ENCODE results near the gene STT3A.
"Not testable (repeated sequence)": the region's sequence is repeated elsewhere in the genome, so short reads cannot be mapped to it uniquely, and the experiment has no call there.

STT3A gene

DNA sequence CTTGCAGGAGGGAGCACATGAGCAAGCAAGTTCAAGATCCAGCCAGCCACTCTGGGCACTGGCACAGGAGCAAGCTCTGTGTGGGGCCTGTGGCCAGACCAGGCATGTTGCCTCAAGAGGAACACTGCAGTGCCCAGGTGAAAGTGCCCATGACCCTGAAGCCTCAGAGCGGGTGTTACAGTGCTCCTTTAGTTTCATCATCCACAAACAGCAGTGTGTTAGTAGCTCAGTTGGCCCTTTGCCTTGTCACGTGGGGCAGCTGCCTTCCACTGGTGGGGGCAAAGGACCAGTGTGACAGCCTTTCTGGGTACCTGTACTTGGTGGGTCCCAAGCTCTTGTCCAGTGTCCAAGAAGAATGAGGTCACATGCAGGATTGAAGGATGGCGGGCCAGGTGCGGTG lies 26.4 kb upstream of the STT3A start:
- Histone ChIP-seq H3K4me3 (no peak overlapping the region), H3K9ac (no peak overlapping the region), H4K20me1 (peaks cover 12% of the 10 kb centered on the region; the same call in 1 of the 2 replicates), H3K36me3 (no peaks in the 10 kb centered on the region), H3K9me3 (peaks cover 11% of the 10 kb centered on the region), H3K4me1 (peaks cover 14% of the 10 kb centered on the region), H3K27me3 (no peaks in the 10 kb centered on the region), H3K4me2 (no peak overlapping the region), H3K27ac (no peak overlapping the region)
- TF ChIP-seq Cebpa-rat (IDR thresholded peaks at IDR 0.05) = no peak

- H3K4me3 ChIP-seq = peak within 1 kb of the TSS; percentile 90
- peak within 1 kb of the TSS; percentile 96 for H3K9ac ChIP-seq
- peaks cover 23% of the 10 kb centered on the region for H3K36me3 ChIP-seq
- H4K20me1 ChIP-seq = peaks cover 12% of the 10 kb centered on the region; the same call in 1 of the 2 replicates
- H3K4me1 ChIP-seq = peaks cover 14% of the 10 kb centered on the region
- H3K27ac ChIP-seq = peak within 1 kb of the TSS; percentile 96
- H3K27me3 ChIP-seq = no peaks in the 10 kb centered on the region
- H3K4me2 ChIP-seq = peak within 1 kb of the TSS; percentile 89
- H3K9me3 ChIP-seq = peaks cover 11% of the 10 kb centered on the region
- TF ChIP-seq Cebpa-rat (IDR thresholded peaks at IDR 0.05) = no peak
These were observed 23.4 kb upstream of the STT3A start, which contains the start of gene EI24 for GRCh38 chr11:125568970-125569914. EI24 (plus strand) TSS chr11:125569477; CDS start chr11:125572528, 3,051 bp downstream.

DNA sequence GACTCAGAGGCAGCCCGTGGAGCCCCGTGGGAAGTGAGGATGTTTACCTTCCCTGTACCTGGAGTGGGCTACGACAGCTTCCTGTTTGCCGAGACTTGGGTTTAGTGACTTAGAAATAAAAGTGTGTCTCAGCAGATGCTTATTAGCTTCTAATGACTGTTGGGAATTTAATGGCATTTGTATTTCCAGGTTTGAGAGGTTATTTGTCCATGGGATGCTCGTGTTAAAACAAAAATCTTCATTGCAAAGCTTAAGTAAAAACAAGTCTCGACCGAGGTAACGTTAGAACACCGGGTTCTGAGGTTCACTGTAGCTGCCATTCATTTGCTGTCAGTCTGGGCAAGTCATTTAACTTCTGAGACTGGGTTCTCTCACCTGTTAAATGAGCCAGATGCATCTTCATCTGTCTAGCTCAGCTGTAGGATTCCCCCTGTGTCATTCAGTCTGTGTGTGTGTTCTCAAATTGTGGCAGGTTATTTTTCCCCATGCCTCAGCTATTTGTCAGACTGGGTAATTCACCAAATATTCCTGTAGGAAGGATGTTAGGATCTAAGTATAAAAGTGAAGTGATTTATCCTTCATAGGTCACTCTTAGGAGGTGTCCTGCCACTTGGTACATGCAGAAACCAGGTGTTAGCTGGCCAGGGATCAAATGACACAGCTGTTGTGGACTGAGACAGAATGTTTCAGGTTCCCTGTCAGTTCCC lies 22.6 kb upstream of the STT3A start:
- TF ChIP-seq Cebpa-rat (IDR thresholded peaks at IDR 0.05) = no peak
- peaks cover 14% of the 10 kb centered on the region for H3K4me1 ChIP-seq
- peak overlapping the region; percentile 96 for H3K9ac ChIP-seq
- peak overlapping the region; percentile 89 for H3K4me2 ChIP-seq
- H3K27me3 ChIP-seq = no peaks in the 10 kb centered on the region
- H3K27ac ChIP-seq = peak overlapping the region; percentile 96
- H4K20me1 ChIP-seq = peaks cover 12% of the 10 kb centered on the region; the same call in 1 of the 2 replicates
- peaks cover 11% of the 10 kb centered on the region for H3K9me3 ChIP-seq
- H3K4me3 ChIP-seq = peak overlapping the region; percentile 90
- H3K36me3 ChIP-seq = peaks cover 32% of the 10 kb centered on the region

DNA sequence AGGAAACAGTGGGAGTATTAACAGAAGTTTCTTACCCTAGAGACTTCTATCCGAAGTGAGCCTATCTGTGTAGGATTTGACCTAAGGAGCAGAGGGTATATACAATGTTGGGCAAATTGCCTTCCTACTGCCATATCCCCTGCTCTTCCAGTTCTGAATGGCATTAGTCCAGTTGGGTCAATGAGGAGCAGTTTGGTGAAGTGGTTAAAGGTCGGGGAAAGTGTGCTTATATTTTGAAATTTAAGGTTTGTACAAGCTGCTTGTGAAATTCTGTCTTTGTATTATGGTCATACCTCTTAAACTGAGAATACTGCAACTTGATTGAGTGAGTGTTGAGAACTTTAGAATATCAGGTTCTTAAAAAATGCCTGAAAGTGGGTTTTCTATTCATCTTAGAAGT lies 21.7 kb upstream of the STT3A start:
- H3K4me1 ChIP-seq = peaks cover 14% of the 10 kb centered on the region
- TF ChIP-seq Cebpa-rat (IDR thresholded peaks at IDR 0.05) = no peak
- peaks cover 41% of the 10 kb centered on the region for H3K36me3 ChIP-seq
- H4K20me1 ChIP-seq = peaks cover 12% of the 10 kb centered on the region; the same call in 1 of the 2 replicates
- no peak overlapping the region for H3K27ac ChIP-seq
- peak overlapping the region; percentile 89 for H3K4me2 ChIP-seq
- H3K27me3 ChIP-seq = no peaks in the 10 kb centered on the region
- peaks cover 10% of the 10 kb centered on the region for H3K9me3 ChIP-seq
- H3K4me3 ChIP-seq = no peak overlapping the region; the same call in 1 of the 2 replicates
- 0 out of 2 replicates have a peak overlapping the region, but pooled peaks have one; percentile 96 for H3K9ac ChIP-seq

- TF ChIP-seq Cebpa-rat (IDR thresholded peaks at IDR 0.05) = no peak
- Histone ChIP-seq H3K36me3 (peaks cover 60% of the 10 kb centered on the region), H3K9ac (no peak overlapping the region)
These were observed 19.7 kb upstream of the STT3A start for GRCh38 chr11:125572916-125573315.

DNA sequence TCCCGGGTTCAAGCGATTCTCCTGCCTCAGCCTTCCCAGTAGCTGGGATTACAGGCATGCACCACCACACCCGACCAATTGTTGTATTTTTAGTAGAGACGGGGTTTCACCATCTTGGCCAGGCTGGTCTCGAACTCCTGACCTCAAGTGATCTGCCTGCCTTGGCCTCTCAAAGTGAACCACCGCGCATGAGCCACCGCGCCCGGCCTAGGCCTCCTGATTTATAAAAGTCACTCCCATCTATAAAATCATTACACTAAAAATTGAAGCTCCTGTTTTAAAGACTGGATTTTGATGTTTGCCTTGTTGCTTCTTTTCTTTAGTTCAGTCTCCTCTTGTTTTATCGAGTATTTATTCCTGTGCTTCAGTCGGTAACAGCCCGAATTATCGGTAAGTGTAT lies 15.5 kb upstream of the STT3A start:
- not testable (repeated sequence) for H3K4me3 ChIP-seq, H3K4me1 ChIP-seq, H4K20me1 ChIP-seq, H3K4me2 ChIP-seq, H3K27me3 ChIP-seq, H3K27ac ChIP-seq, H3K9ac ChIP-seq, H3K9me3 ChIP-seq
- H3K36me3 ChIP-seq = peaks cover 100% of the 10 kb centered on the region

More at GRCh38 chr11:125572916-125573315, 19.7 kb upstream of the STT3A start:
- peaks cover 14% of the 10 kb centered on the region for H3K4me1 ChIP-seq
- no peak overlapping the region for H3K4me3 ChIP-seq
- no peak overlapping the region for H3K4me2 ChIP-seq
- H3K9me3 ChIP-seq = no peaks in the 10 kb centered on the region
- H3K27me3 ChIP-seq = no peaks in the 10 kb centered on the region
- H3K27ac ChIP-seq = no peak overlapping the region
- peaks cover 12% of the 10 kb centered on the region; the same call in 1 of the 2 replicates for H4K20me1 ChIP-seq

- Histone ChIP-seq H3K4me3 (no peak overlapping the region), H3K27me3 (no peaks in the 10 kb centered on the region), H3K4me2 (no peak overlapping the region), H3K36me3 (peaks cover 100% of the 10 kb centered on the region), H3K9me3 (no peaks in the 10 kb centered on the region), H4K20me1 (0 out of 2 replicates have a peak, but pooled peaks cover 4% of the 10 kb centered on the region), H3K27ac (no peak overlapping the region), H3K4me1 (no peaks in the 10 kb centered on the region), H3K9ac (no peak overlapping the region)
- TF ChIP-seq Cebpa-rat (IDR thresholded peaks at IDR 0.05) = no peak
These were observed 13.9 kb upstream of the STT3A start for GRCh38 chr11:125578783-125579182.

- no peak overlapping the region for H3K9ac ChIP-seq
- H4K20me1 ChIP-seq = 0 out of 2 replicates have a peak, but pooled peaks cover 4% of the 10 kb centered on the region
- peaks cover 100% of the 10 kb centered on the region for H3K36me3 ChIP-seq
- no peaks in the 10 kb centered on the region for H3K27me3 ChIP-seq
- TF ChIP-seq Cebpa-rat (IDR thresholded peaks at IDR 0.05) = no peak
- H3K4me2 ChIP-seq = no peak overlapping the region
- H3K27ac ChIP-seq = no peak overlapping the region
- H3K9me3 ChIP-seq = no peaks in the 10 kb centered on the region
- H3K4me1 ChIP-seq = no peaks in the 10 kb centered on the region
- H3K4me3 ChIP-seq = no peak overlapping the region
These were observed 12.8 kb upstream of the STT3A start for GRCh38 chr11:125579811-125580210.

- peaks cover 69% of the 10 kb centered on the region for H3K36me3 ChIP-seq
- H3K4me1 ChIP-seq = 0 out of 2 replicates have a peak, but pooled peaks cover 5% of the 10 kb centered on the region
- H3K4me3 ChIP-seq = no peak overlapping the region
- no peak overlapping the region for H3K4me2 ChIP-seq
- H3K9ac ChIP-seq = no peak overlapping the region
- no peak overlapping the region for H3K27ac ChIP-seq
- H4K20me1 ChIP-seq = 0 out of 2 replicates have a peak, but pooled peaks cover 4% of the 10 kb centered on the region
- no peak for TF ChIP-seq Cebpa-rat (IDR thresholded peaks at IDR 0.05)
- H3K9me3 ChIP-seq = no peaks in the 10 kb centered on the region
- no peaks in the 10 kb centered on the region for H3K27me3 ChIP-seq
These were observed 9.2 kb upstream of the STT3A start for GRCh38 chr11:125583496-125583895.

Data from BLaER1 (cell line).